Trophoblast cell (in vitro differentiated cells and primary cell): ENCODE results near the gene C1QTNF12.
A peak's percentile ranks its signal among the peaks of the same experiment; 100 is the strongest.

Experiments used
- DNase-seq, 2 donors: peaks; one replicate each; pipeline ENCODE4 v3.0.0-alpha.2; 2016
- H2AFZ ChIP-seq: 2 replicates; pipeline ENCODE4 v1.6.1; 2013; ENCODE audit warnings: low read length, moderate library complexity, mild to moderate bottlenecking; ENCODE audit not compliant: insufficient read depth, poor library complexity
- H2AK5ac ChIP-seq: 2 replicates; pipeline ENCODE4 v1.6.1; 2013; ENCODE audit warnings: mild to moderate bottlenecking, low read length
- H2BK120ac ChIP-seq: 2 replicates; pipeline ENCODE4 v1.6.1; 2013; ENCODE audit warnings: low read length, mild to moderate bottlenecking, moderate library complexity; ENCODE audit not compliant: insufficient read depth, poor library complexity
- H2BK12ac ChIP-seq: 2 replicates; pipeline ENCODE4 v1.6.1; 2013; ENCODE audit warnings: mild to moderate bottlenecking, low read length, moderate library complexity
- H2BK5ac ChIP-seq: 2 replicates; pipeline ENCODE4 v1.6.1; 2013; ENCODE audit warnings: low read length, low read depth, moderate library complexity, mild to moderate bottlenecking; ENCODE audit not compliant: poor library complexity
- H3K14ac ChIP-seq: 2 replicates; pipeline ENCODE4 v1.6.1; 2013; ENCODE audit warnings: mild to moderate bottlenecking, low read length
- H3K18ac ChIP-seq: 2 replicates; pipeline ENCODE4 v1.6.1; 2013; ENCODE audit warnings: mild to moderate bottlenecking, low read length
- H3K23ac ChIP-seq: 2 replicates; pipeline ENCODE4 v1.6.1; 2013; ENCODE audit warnings: low read length
- H3K27ac ChIP-seq: 2 replicates; pipeline ENCODE4 v1.5.1; 2013; ENCODE audit warnings: low read depth, mild to moderate bottlenecking, inconsistent platforms, low read length, moderate library complexity
- H3K27me3 ChIP-seq: 2 replicates; pipeline ENCODE4 v1.6.1; 2013; ENCODE audit warnings: inconsistent platforms, mild to moderate bottlenecking, low read length, moderate library complexity; ENCODE audit not compliant: insufficient read depth
- H3K36me3 ChIP-seq, 2 experiments: 1 replicate in 1 of 2; 2 replicates in 1 of 2; pipeline ENCODE4 v1.6.1; 2013; ENCODE audit warnings: low read length in 2 of 2, mild to moderate bottlenecking in 2 of 2, moderate library complexity in 1 of 2; ENCODE audit not compliant: insufficient read depth in 2 of 2, control insufficient read depth in 1 of 2
- H3K4ac ChIP-seq: 2 replicates; pipeline ENCODE4 v1.6.1; 2013; ENCODE audit warnings: low read depth, mild to moderate bottlenecking, low read length, moderate library complexity
- H3K4me1 ChIP-seq, 2 experiments: 1 replicate in 1 of 2; 2 replicates in 1 of 2; pipeline ENCODE4 v1.6.1; 2013; ENCODE audit warnings: low read length in 2 of 2, mild to moderate bottlenecking in 2 of 2, moderate library complexity in 1 of 2; ENCODE audit not compliant: insufficient read depth in 2 of 2, control insufficient read depth in 1 of 2
- H3K4me2 ChIP-seq: 2 replicates; pipeline ENCODE4 v1.6.1; 2013; ENCODE audit warnings: inconsistent platforms, mild to moderate bottlenecking, low read length, moderate library complexity
- H3K4me3 ChIP-seq: 2 replicates; pipeline ENCODE4 v1.5.1; 2013; ENCODE audit warnings: mild to moderate bottlenecking, low read depth, low read length, inconsistent platforms
- H3K79me1 ChIP-seq: one replicate; pipeline ENCODE4 v1.6.1; 2013; ENCODE audit warnings: low read length
- H3K79me2 ChIP-seq: 2 replicates; pipeline ENCODE4 v1.6.1; 2013; ENCODE audit warnings: low read length, mild to moderate bottlenecking; ENCODE audit not compliant: control insufficient read depth, insufficient read depth, poor library complexity
- H3K9ac ChIP-seq: 2 replicates; pipeline ENCODE4 v1.6.1; 2013; ENCODE audit warnings: mild to moderate bottlenecking, low read length
- H3K9me3 ChIP-seq: 2 replicates; pipeline ENCODE4 v1.6.1; 2013; ENCODE audit warnings: low read depth, mild to moderate bottlenecking, control low read depth, inconsistent platforms, low read length; ENCODE audit not compliant: insufficient read depth
- H4K12ac ChIP-seq: 2 replicates; pipeline ENCODE4 v1.6.1; 2013; ENCODE audit warnings: low read depth, mild to moderate bottlenecking, low read length, moderate library complexity
- H4K8ac ChIP-seq: 2 replicates; pipeline ENCODE4 v1.6.1; 2013; ENCODE audit warnings: low read depth, mild to moderate bottlenecking, low read length, moderate library complexity
- H4K91ac ChIP-seq: one replicate; pipeline ENCODE4 v1.6.1; 2013; ENCODE audit warnings: low read depth, mild to moderate bottlenecking, low read length, moderate library complexity
- WGBS: extraction: QIAGEN DNeasy Blood & Tissue Kit; methylation state at CpG from one replicate; pipeline ENCODE4 v1.1.7; 2013; ENCODE audit warnings: missing lambda C conversion rate; ENCODE audit not compliant: insufficient read length, insufficient coverage; ENCODE audit errors: extremely low coverage; 5-methylcytosine and 5-hydroxymethylcytosine counted together

C1QTNF12 gene

GRCh38 chr1:1227386-1227785 is 19.1 kb downstream of the C1QTNF12 start:
- H3K27me3 ChIP-seq: no peaks in the 10 kb centered on the region
- H3K18ac ChIP-seq: no peak overlapping the region
- H2BK5ac ChIP-seq: no peak overlapping the region
- H3K79me2 ChIP-seq: peaks cover 8% of the 10 kb centered on the region
- H3K4ac ChIP-seq: no peak overlapping the region
- no peak overlapping the region for H2AK5ac ChIP-seq
- H4K8ac ChIP-seq: no peak overlapping the region
- no CpG with 5 or more reads among the region's 25 CpGs for WGBS
- H3K4me1 ChIP-seq: peaks cover 6 to 7% of the 10 kb centered on the region in 2 experiments
- H4K12ac ChIP-seq: no peak overlapping the region
- no peak overlapping the region for H4K91ac ChIP-seq
- peaks cover 54 to 66% of the 10 kb centered on the region in 2 experiments for H3K36me3 ChIP-seq
- H3K4me2 ChIP-seq: no peak overlapping the region
- peaks cover 6% of the 10 kb centered on the region for H3K9me3 ChIP-seq
- H3K79me1 ChIP-seq: peaks cover 8% of the 10 kb centered on the region
- H2BK120ac ChIP-seq: no peak overlapping the region
- no peak overlapping the region for H3K14ac ChIP-seq
- no peak overlapping the region for H3K27ac ChIP-seq
- no peak overlapping the region for H2AFZ ChIP-seq
- H3K23ac ChIP-seq: no peak overlapping the region
- DNase-seq: no peak
- H3K9ac ChIP-seq: no peak overlapping the region
- H2BK12ac ChIP-seq: no peak overlapping the region
- H3K4me3 ChIP-seq: no peak overlapping the region

GRCh38 chr1:1226566-1227362 is 19.8 kb downstream of the C1QTNF12 start:
- no peak overlapping the region for H2AK5ac ChIP-seq
- peaks cover 6% of the 10 kb centered on the region for H3K9me3 ChIP-seq
- no peak overlapping the region for H3K4ac ChIP-seq
- no peak overlapping the region for H3K23ac ChIP-seq
- no peak overlapping the region for H3K14ac ChIP-seq
- H4K91ac ChIP-seq: no peak overlapping the region
- no peak overlapping the region for H3K9ac ChIP-seq
- H2BK120ac ChIP-seq: no peak overlapping the region
- H3K79me1 ChIP-seq: peaks cover 7% of the 10 kb centered on the region
- H3K27me3 ChIP-seq: no peaks in the 10 kb centered on the region
- no peak overlapping the region for H3K27ac ChIP-seq
- H3K18ac ChIP-seq: no peak overlapping the region
- H3K36me3 ChIP-seq: peaks cover 60 to 72% of the 10 kb centered on the region in 2 experiments
- H2BK12ac ChIP-seq: no peak overlapping the region
- no peak overlapping the region for H4K8ac ChIP-seq
- peaks cover 5 to 6% of the 10 kb centered on the region in 2 experiments for H3K4me1 ChIP-seq
- peaks cover 8% of the 10 kb centered on the region for H3K79me2 ChIP-seq
- no peak overlapping the region for H3K4me2 ChIP-seq
- peak overlapping the region; percentile 36 for H3K4me3 ChIP-seq
- no peak overlapping the region for H4K12ac ChIP-seq
- no CpG with 5 or more reads among the region's 44 CpGs for WGBS
- H2BK5ac ChIP-seq: no peak overlapping the region
- DNase-seq: no peak
- H2AFZ ChIP-seq: no peak overlapping the region

- no CpG with 5 or more reads among the region's 18 CpGs for WGBS
- H3K14ac ChIP-seq: no peak overlapping the region
- no peak overlapping the region for H4K91ac ChIP-seq
- H2AK5ac ChIP-seq: no peak overlapping the region
- peaks cover 68 to 79% of the 10 kb centered on the region in 2 experiments for H3K36me3 ChIP-seq
- H3K4ac ChIP-seq: no peak overlapping the region
- peaks cover 3% of the 10 kb centered on the region in 2 experiments for H3K4me1 ChIP-seq
- H3K4me3 ChIP-seq: peak overlapping the region; percentile 28
- no peaks in the 10 kb centered on the region for H3K27me3 ChIP-seq
- no peak overlapping the region for H3K27ac ChIP-seq
- H3K79me1 ChIP-seq: no peaks in the 10 kb centered on the region
- DNase-seq: no peak
- no peak overlapping the region for H2AFZ ChIP-seq
- no peak overlapping the region for H2BK120ac ChIP-seq
- H2BK5ac ChIP-seq: no peak overlapping the region
- peaks cover 6% of the 10 kb centered on the region for H3K9me3 ChIP-seq
- no peaks in the 10 kb centered on the region for H3K79me2 ChIP-seq
- H4K12ac ChIP-seq: no peak overlapping the region
- no peak overlapping the region for H3K18ac ChIP-seq
- H3K4me2 ChIP-seq: no peak overlapping the region
- H3K23ac ChIP-seq: no peak overlapping the region
- no peak overlapping the region for H4K8ac ChIP-seq
- no peak overlapping the region for H3K9ac ChIP-seq
- no peak overlapping the region for H2BK12ac ChIP-seq
Observed at GRCh38 chr1:1225913-1226312, 20.6 kb downstream of the C1QTNF12 start.

GRCh38 chr1:1225238-1225845 is 21.2 kb downstream of the C1QTNF12 start:
- no peak overlapping the region for H3K4me3 ChIP-seq

More at GRCh38 chr1:1225238-1225845, 21.2 kb downstream of the C1QTNF12 start:
- Histone ChIP-seq H2BK120ac (no peak overlapping the region), H2BK5ac (no peak overlapping the region), H4K8ac (no peak overlapping the region), H3K27ac (no peak overlapping the region), H3K14ac (no peak overlapping the region), H3K36me3 (peaks cover 74 to 85% of the 10 kb centered on the region in 2 experiments), H3K9me3 (peaks cover 6% of the 10 kb centered on the region), H4K91ac (no peak overlapping the region), H3K27me3 (no peaks in the 10 kb centered on the region), H3K79me2 (no peaks in the 10 kb centered on the region), H3K4ac (no peak overlapping the region), H3K4me2 (no peak overlapping the region), H3K9ac (no peak overlapping the region), H3K18ac (no peak overlapping the region), H3K4me1 (no peaks in the 10 kb centered on the region), H3K79me1 (no peaks in the 10 kb centered on the region), H3K23ac (no peak overlapping the region), H2AK5ac (no peak overlapping the region), H2AFZ (no peak overlapping the region), H2BK12ac (no peak overlapping the region), H4K12ac (no peak overlapping the region)
- no peak for DNase-seq
- WGBS: no CpG with 5 or more reads among the region's 34 CpGs
